T-helper 9 cell (primary cell): ENCODE data around the gene ABHD14A.

Experiments
- DNase-seq: peaks from one replicate; pipeline ENCODE4 v3.0.0-alpha.2; 2020

ABHD14A gene

GRCh38 chr3:52021489-52022268 is 46.8 kb downstream of the ABHD14A start:
- no peak for DNase-seq

- no peak for DNase-seq
Measured at GRCh38 chr3:52022323-52023100, 47.6 kb downstream of the ABHD14A start.

GRCh38 chr3:52023101-52023770 is 48.4 kb downstream of the ABHD14A start:
- DNase-seq = no peak

- DNase-seq = no peak
Measured at GRCh38 chr3:52023860-52024764, 49.2 kb downstream of the ABHD14A start.

GRCh38 chr3:52024765-52025452 is 50.0 kb downstream of the ABHD14A start:
- no peak for DNase-seq

GRCh38 chr3:52025453-52025852 is 50.6 kb downstream of the ABHD14A start:
- DNase-seq = no peak

- no peak for DNase-seq
Measured at GRCh38 chr3:52026041-52026440, 51.2 kb downstream of the ABHD14A start.

GRCh38 chr3:52028572-52028971 is 53.7 kb downstream of the ABHD14A start:
- DNase-seq = no peak

GRCh38 chr3:52029053-52029452 is 54.2 kb downstream of the ABHD14A start:
- no peak for DNase-seq

- DNase-seq = no peak
Measured at GRCh38 chr3:52029535-52029934, 54.7 kb downstream of the ABHD14A start.
